Endothelial cell of umbilical vein (primary cell): Measurements from ENCODE around the gene SNX24. TPM values are rescaled to one million over a fixed set of nuclear protein-coding genes. Genes with fewer than 3 reads are reported as not detected.

Source experiments
- BruUV-seq: library from RNA; stranded (reverse); fragments of 400-500 nt; replicated peaks from 2 replicates; lab custom pipeline; 2021; lab: Mats Ljungman, UMichigan
- CTCF ChIA-PET: fragments of 300-600, 350-600 bp; sonication (Branson Sonifier 250); formaldehyde crosslinking; loops from one replicate; lab custom pipeline; 2021; ENCODE audit warnings: antibody characterized with exemption, inconsistent platforms; lab: Charles Lee
- POLR2A ChIA-PET: fragments of 300-600, 350-600 bp; sonication (Branson Sonifier 250); formaldehyde crosslinking; loops from one replicate; lab custom pipeline; 2021; ENCODE audit warnings: antibody characterized with exemption, inconsistent platforms; lab: Charles Lee
- DNase-seq: peaks from one replicate; pipeline ENCODE4 v3.0.0-alpha.2; 2011; ENCODE audit warnings: low read depth, low spot score
- FAIRE-seq: peaks from 2 replicates; lab custom pipeline; 2011; peaks lifted over from hg19 to GRCh38; lab: Jason Lieb, UNC
- H2AFZ ChIP-seq: 2 replicates; pipeline ENCODE4 v1.6.0; 2012; ENCODE audit warnings: low read depth, low read length, control low read depth, inconsistent platforms
- H3K27ac ChIP-seq: 2 replicates; pipeline ENCODE4 v1.5.1; 2011; ENCODE audit warnings: low read depth, mild to moderate bottlenecking, control low read depth, low read length, moderate library complexity; ENCODE audit not compliant: insufficient read depth
- H3K27me3 ChIP-seq, 2 experiments: 2 replicates each; pipeline versions ENCODE4 v1.6.0 to v1.6.1; 2011; ENCODE audit warnings: low read length in 2 of 2, mixed read lengths in 1 of 2; ENCODE audit not compliant: control insufficient read depth in 2 of 2, insufficient read depth in 2 of 2
- H3K36me3 ChIP-seq, 2 experiments: 2 replicates in 1 of 2; 3 replicates in 1 of 2; pipeline ENCODE4 v1.5.1; 2011; ENCODE audit warnings: low read length in 2 of 2, mild to moderate bottlenecking in 1 of 2, moderate library complexity in 1 of 2; ENCODE audit not compliant: control insufficient read depth in 2 of 2, insufficient read depth in 2 of 2; ENCODE audit errors: extremely low read depth in 1 of 2
- H3K4me1 ChIP-seq: 3 replicates; pipeline ENCODE4 v1.5.1; 2011; ENCODE audit warnings: mild to moderate bottlenecking, low read length; ENCODE audit not compliant: control insufficient read depth, insufficient read depth; ENCODE audit errors: extremely low read depth
- H3K4me2 ChIP-seq: 2 replicates; pipeline ENCODE4 v1.6.1; 2011; ENCODE audit warnings: low read length, control low read depth, mixed read lengths; ENCODE audit not compliant: insufficient read depth
- H3K4me3 ChIP-seq, 3 experiments: fragments of 200-600 bp in 1 of 3; sonication (generic), shearing (Covaris generic) in 1 of 3; replicated peaks in 1 of 3; 2 replicates each; pipeline ENCODE4 v1.5.1; 2011 to 2016; ENCODE audit warnings: control low read depth in 3 of 3, low read length in 3 of 3, mild to moderate bottlenecking in 2 of 3, inconsistent platforms in 1 of 3, low read depth in 1 of 3, moderate library complexity in 1 of 3; ENCODE audit not compliant: insufficient read depth in 1 of 3
- H3K79me2 ChIP-seq: 2 replicates; pipeline ENCODE4 v1.6.0; 2012; ENCODE audit warnings: low read length, inconsistent platforms; ENCODE audit not compliant: control insufficient read depth, insufficient read depth
- H3K9ac ChIP-seq: replicated peaks from 2 replicates; pipeline ENCODE3; 2011; ENCODE audit warnings: low read length, control low read depth; ENCODE audit not compliant: insufficient read depth; ENCODE audit errors: extremely low read depth
- H3K9me1 ChIP-seq: replicated peaks from 3 replicates; pipeline ENCODE4 v1.6.0; 2011; ENCODE audit warnings: mild to moderate bottlenecking, low read length; ENCODE audit not compliant: control insufficient read depth, insufficient read depth; ENCODE audit errors: extremely low read depth
- H3K9me3 ChIP-seq: replicated peaks from 2 replicates; pipeline ENCODE4 v1.5.1; 2012; ENCODE audit warnings: low read length, inconsistent platforms; ENCODE audit not compliant: control insufficient read depth, insufficient read depth
- H4K20me1 ChIP-seq: replicated peaks from 2 replicates; pipeline ENCODE3; 2011; ENCODE audit warnings: mild to moderate bottlenecking, low read length; ENCODE audit not compliant: control insufficient read depth, insufficient read depth; ENCODE audit errors: extremely low read depth
- EZH2 ChIP-seq: IDR thresholded peaks from 2 replicates; pipeline ENCODE4 v1.6.1; 2012; ENCODE audit warnings: borderline replicate concordance, low read depth, mild to moderate bottlenecking, moderate library complexity, low read length, inconsistent platforms; ENCODE audit not compliant: severe bottlenecking
- FOS ChIP-seq: IDR thresholded peaks from 2 replicates; pipeline ENCODE4 v1.6.1; 2011; ENCODE audit warnings: mild to moderate bottlenecking, low read length, moderate library complexity, borderline replicate concordance; ENCODE audit not compliant: insufficient read depth
- GATA2 ChIP-seq: IDR thresholded peaks from 2 replicates; pipeline ENCODE4 v1.7.0; 2011; ENCODE audit warnings: low read depth, mild to moderate bottlenecking, moderate library complexity, mixed read lengths, low read length; ENCODE audit not compliant: insufficient read length, insufficient read depth
- JUN ChIP-seq: IDR thresholded peaks from 2 replicates; pipeline ENCODE4 v1.6.1; 2011; ENCODE audit warnings: borderline replicate concordance, low read depth; ENCODE audit not compliant: insufficient read length, insufficient read depth
- MYC ChIP-seq: IDR thresholded peaks from one replicate; pipeline ENCODE4 v1.6.1; 2011; ENCODE audit warnings: mild to moderate bottlenecking, low read depth, low read length
- POLR2A ChIP-seq: IDR thresholded peaks from 2 replicates; pipeline ENCODE4 v1.6.1; 2012; ENCODE audit warnings: low read depth, mild to moderate bottlenecking, control low read depth, low read length
- POLR2AphosphoS5 ChIP-seq: IDR thresholded peaks from 2 replicates; pipeline ENCODE4 v1.6.1; 2012; ENCODE audit warnings: low read depth, mild to moderate bottlenecking, control low read depth, low read length, moderate library complexity; ENCODE audit not compliant: insufficient read depth
- dilution Hi-C: fragments of 300-500 bp; cut with MboI; formaldehyde crosslinking; loops from one replicate; pipeline ENCODE4 v1.15.0; 2019; ENCODE audit warnings: low sequenced_read_pairs; ENCODE audit not compliant: extremely low pct_ligation_motif_present
- intact Hi-C: fragments of 100-400 bp; cut with micrococcal nuclease; formaldehyde crosslinking; loops from one replicate; pipeline ENCODE4 v1.10.0; 2022
- polyA plus RNA-seq, 4 experiments: library from polyadenylated mRNA; depleted of rRNA in 3 of 4; stranded (reverse) in 3 of 4; unstranded in 1 of 4; fragments of >200 nt; gene quantifications; 2 replicates each; pipeline versions ENCODE4 v1.2.1 to v1.2.3, GENCODE V29; 2011 to 2012; ENCODE audit warnings: missing spikeins in 1 of 4
- total RNA-seq: library from RNA; stranded (reverse); gene quantifications from 2 replicates; pipeline ENCODE4 v1.2.3, GENCODE V29; 2021
- TF ChIP-seq, protein P1 (sequence below), 2 donors: IDR thresholded peaks; 1 replicate in 1 of 2; 2 replicates in 1 of 2; pipeline ENCODE4 v1.5.1; 2011; ENCODE audit warnings: low read length in 2 of 2, mild to moderate bottlenecking in 2 of 2, moderate library complexity in 2 of 2, control low read depth in 1 of 2, inconsistent platforms in 1 of 2, low read depth in 1 of 2; ENCODE audit not compliant: insufficient read depth in 1 of 2; ENCODE audit errors: extremely low read depth in 1 of 2
- TF ChIP-seq, protein P2 (sequence below): IDR thresholded peaks from 2 replicates; pipeline ENCODE4 v1.6.1; 2011; ENCODE audit not compliant: insufficient read depth, insufficient read length

SNX24 gene
- total and polyA plus RNA-seq, 2 donors (not counting 3 experiments of a cell fraction or from before 2014, with no cell fraction given): 2.9 to 14.9 TPM

DNA sequence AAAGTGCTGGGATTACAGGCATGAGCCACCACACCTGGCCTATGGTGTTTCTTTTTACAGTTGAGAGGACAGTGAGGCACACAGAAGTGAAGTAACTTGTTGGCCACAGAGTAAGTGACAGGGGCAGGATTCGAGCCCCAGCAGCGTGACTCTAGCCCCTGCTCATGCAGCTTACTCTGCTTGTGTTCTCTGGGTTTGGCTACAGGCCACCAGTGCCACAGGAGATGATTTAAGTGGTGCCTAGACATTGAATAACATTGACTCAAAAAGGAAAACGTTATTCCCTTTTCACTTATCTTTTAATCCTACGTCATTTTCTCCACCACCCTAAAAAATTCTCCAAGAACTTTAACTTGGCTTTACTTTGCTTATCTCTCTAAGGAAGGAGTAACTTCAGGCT is 61.4 kb downstream of the SNX24 start:
- no peak overlapping the region for H3K9ac ChIP-seq
- intact Hi-C loops: no loop called here
- POLR2A ChIA-PET: no interaction called here
- no peak overlapping the region for H3K4me3 ChIP-seq
- no peaks in the 10 kb centered on the region for H3K4me1 ChIP-seq
- CTCF ChIA-PET: no interaction called here
- no peaks in the 10 kb centered on the region for H3K27me3 ChIP-seq
- no peaks in the 10 kb centered on the region for H3K79me2 ChIP-seq
- H2AFZ ChIP-seq: no peak overlapping the region
- no peak overlapping the region for H3K27ac ChIP-seq
- H3K4me2 ChIP-seq: no peak overlapping the region
- no peaks in the 10 kb centered on the region for H3K36me3 ChIP-seq
- H4K20me1 ChIP-seq: no peaks in the 10 kb centered on the region
- dilution Hi-C loops: no loop called here
- DNase-seq (peak; percentile 7), FAIRE-seq (no peak)
- no TSS peak for BruUV-seq
- H3K9me1 ChIP-seq: no peaks in the 10 kb centered on the region
- H3K9me3 ChIP-seq: no peaks in the 10 kb centered on the region
- TF ChIP-seq MYC (no peak), POLR2AphosphoS5 (no peak), EZH2 (no peak), POLR2A (no peak), JUN (no peak), GATA2 (no peak), FOS (no peak)
- TF ChIP-seq, protein P1, sequence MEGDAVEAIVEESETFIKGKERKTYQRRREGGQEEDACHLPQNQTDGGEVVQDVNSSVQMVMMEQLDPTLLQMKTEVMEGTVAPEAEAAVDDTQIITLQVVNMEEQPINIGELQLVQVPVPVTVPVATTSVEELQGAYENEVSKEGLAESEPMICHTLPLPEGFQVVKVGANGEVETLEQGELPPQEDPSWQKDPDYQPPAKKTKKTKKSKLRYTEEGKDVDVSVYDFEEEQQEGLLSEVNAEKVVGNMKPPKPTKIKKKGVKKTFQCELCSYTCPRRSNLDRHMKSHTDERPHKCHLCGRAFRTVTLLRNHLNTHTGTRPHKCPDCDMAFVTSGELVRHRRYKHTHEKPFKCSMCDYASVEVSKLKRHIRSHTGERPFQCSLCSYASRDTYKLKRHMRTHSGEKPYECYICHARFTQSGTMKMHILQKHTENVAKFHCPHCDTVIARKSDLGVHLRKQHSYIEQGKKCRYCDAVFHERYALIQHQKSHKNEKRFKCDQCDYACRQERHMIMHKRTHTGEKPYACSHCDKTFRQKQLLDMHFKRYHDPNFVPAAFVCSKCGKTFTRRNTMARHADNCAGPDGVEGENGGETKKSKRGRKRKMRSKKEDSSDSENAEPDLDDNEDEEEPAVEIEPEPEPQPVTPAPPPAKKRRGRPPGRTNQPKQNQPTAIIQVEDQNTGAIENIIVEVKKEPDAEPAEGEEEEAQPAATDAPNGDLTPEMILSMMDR (IDR thresholded peaks at IDR 0.05; ENCODE audit: extremely low read depth in 1 of 2, insufficient read depth in 1 of 2, low read depth in 1 of 2, low read length in 2 of 2): no peak
- TF ChIP-seq, protein P2, sequence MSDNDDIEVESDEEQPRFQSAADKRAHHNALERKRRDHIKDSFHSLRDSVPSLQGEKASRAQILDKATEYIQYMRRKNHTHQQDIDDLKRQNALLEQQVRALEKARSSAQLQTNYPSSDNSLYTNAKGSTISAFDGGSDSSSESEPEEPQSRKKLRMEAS: no peak
